Testis (tissue), 2 donors: ENCODE measurements around the gene PTTG2.

Experiments used
- CTCF ChIP-seq, 3 experiments: fragments of 450-650 bp in 2 of 3; fragments of 200-600 bp in 1 of 3; sonication (generic) in 1 of 3; IDR thresholded peaks; one replicate each; pipeline ENCODE4 v1.5.1; 2016 to 2019; ENCODE audit warnings: antibody characterized with exemption in 3 of 3, mild to moderate bottlenecking in 2 of 3, moderate library complexity in 1 of 3
- POLR2A ChIP-seq: fragments of 450-650 bp; IDR thresholded peaks from one replicate; pipeline ENCODE4 v1.6.1; 2017; ENCODE audit warnings: antibody characterized with exemption, mild to moderate bottlenecking, moderate library complexity

GRCh38 chr4:37999000-37999716 lies 39.0 kb downstream of the PTTG2 start:
- TF ChIP-seq CTCF (IDR thresholded peaks at IDR 0.05), result no peak
- no peak for TF ChIP-seq POLR2A
